Nephron (organoid): Measurements from ENCODE around the gene HSF2.
A peak's percentile ranks its signal among the peaks of the same experiment; 100 is the strongest.

Experiments used
- H3K27ac Mint-ChIP-seq, 3 experiments: 2 replicates each; pipeline ENCODE4 v1.8.0; 2020; ENCODE audit warnings: mixed read lengths in 3 of 3, mild to moderate bottlenecking in 2 of 3, moderate library complexity in 1 of 3
- H3K27me3 Mint-ChIP-seq: 2 replicates; pipeline ENCODE4 v1.8.0; 2021; ENCODE audit warnings: low read depth, mild to moderate bottlenecking, moderate library complexity, mixed read lengths
- H3K36me3 Mint-ChIP-seq: 2 replicates; pipeline ENCODE4 v1.8.0; 2020; ENCODE audit warnings: low read depth, mixed read lengths
- H3K4me1 Mint-ChIP-seq: 2 replicates; pipeline ENCODE4 v1.8.0; 2020; ENCODE audit warnings: mixed read lengths
- H3K4me3 Mint-ChIP-seq, 3 experiments: 2 replicates each; pipeline ENCODE4 v1.8.0; 2020; ENCODE audit warnings: mild to moderate bottlenecking in 3 of 3, mixed read lengths in 3 of 3, moderate library complexity in 2 of 3
- H3K9me3 Mint-ChIP-seq: 2 replicates; pipeline ENCODE4 v1.8.0; 2020; ENCODE audit warnings: mixed read lengths
- TF ChIP-seq, protein P1 (sequence below), 3 experiments: fragments of 200-600 bp; sonication (generic); IDR thresholded peaks; one replicate each; pipeline ENCODE4 v1.5.0; 2021; ENCODE audit warnings: antibody characterized with exemption in 3 of 3; ENCODE audit not compliant: unreplicated experiment in 3 of 3

Gene HSF2, protein sequence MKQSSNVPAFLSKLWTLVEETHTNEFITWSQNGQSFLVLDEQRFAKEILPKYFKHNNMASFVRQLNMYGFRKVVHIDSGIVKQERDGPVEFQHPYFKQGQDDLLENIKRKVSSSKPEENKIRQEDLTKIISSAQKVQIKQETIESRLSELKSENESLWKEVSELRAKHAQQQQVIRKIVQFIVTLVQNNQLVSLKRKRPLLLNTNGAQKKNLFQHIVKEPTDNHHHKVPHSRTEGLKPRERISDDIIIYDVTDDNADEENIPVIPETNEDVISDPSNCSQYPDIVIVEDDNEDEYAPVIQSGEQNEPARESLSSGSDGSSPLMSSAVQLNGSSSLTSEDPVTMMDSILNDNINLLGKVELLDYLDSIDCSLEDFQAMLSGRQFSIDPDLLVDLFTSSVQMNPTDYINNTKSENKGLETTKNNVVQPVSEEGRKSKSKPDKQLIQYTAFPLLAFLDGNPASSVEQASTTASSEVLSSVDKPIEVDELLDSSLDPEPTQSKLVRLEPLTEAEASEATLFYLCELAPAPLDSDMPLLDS

DNA sequence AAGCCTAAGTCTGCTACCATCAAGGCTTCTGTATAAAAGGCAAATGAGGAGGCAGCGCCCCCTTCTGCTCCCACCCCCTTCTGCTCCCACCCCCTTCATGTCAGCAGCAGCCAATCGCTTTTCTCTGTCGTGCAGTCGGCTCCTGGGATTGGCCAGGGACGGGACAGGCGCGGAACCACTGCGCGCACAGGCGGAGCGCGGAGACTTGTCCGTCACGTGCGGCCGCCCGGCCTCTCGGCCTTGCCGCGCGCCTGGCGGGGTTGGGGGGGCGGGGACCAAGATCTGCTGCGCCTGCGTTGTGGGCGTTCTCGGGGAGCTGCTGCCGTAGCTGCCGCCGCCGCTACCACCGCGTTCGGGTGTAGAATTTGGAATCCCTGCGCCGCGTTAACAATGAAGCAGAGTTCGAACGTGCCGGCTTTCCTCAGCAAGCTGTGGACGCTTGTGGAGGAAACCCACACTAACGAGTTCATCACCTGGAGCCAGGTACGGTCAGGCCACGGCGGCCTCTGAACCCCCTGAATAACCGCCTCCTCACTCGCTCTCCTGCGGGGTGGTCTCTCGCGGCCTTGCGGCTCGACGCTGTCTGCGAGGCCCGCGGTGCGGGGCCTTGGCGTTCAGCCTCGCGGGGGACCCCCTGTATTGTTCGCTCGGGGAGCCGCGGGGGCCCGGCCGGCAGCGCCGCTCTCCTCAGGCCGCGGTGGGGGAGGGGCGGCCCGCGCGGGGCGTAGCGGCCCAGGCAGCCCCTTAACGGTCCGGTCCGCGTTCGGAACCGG lies at the start of gene HSF2:
Gene HSF2, plus strand, starts transcription at position 305 of the 773 bp plus-strand sequence. Its CDS starts 86 bp downstream, at position 391.
- H3K27me3 Mint-ChIP-seq: no peaks in the 10 kb centered on the region
- H3K4me3 Mint-ChIP-seq: peak within 1 kb of the TSS; percentile 97 to 100 (median 99)
- H3K4me1 Mint-ChIP-seq: peaks cover 23% of the 10 kb centered on the region
- H3K9me3 Mint-ChIP-seq: no peaks in the 10 kb centered on the region
- TF ChIP-seq, protein P1, sequence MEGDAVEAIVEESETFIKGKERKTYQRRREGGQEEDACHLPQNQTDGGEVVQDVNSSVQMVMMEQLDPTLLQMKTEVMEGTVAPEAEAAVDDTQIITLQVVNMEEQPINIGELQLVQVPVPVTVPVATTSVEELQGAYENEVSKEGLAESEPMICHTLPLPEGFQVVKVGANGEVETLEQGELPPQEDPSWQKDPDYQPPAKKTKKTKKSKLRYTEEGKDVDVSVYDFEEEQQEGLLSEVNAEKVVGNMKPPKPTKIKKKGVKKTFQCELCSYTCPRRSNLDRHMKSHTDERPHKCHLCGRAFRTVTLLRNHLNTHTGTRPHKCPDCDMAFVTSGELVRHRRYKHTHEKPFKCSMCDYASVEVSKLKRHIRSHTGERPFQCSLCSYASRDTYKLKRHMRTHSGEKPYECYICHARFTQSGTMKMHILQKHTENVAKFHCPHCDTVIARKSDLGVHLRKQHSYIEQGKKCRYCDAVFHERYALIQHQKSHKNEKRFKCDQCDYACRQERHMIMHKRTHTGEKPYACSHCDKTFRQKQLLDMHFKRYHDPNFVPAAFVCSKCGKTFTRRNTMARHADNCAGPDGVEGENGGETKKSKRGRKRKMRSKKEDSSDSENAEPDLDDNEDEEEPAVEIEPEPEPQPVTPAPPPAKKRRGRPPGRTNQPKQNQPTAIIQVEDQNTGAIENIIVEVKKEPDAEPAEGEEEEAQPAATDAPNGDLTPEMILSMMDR (IDR thresholded peaks at IDR 0.05; ENCODE audit: unreplicated experiment in 3 of 3): no peak
- peak within 1 kb of the TSS; percentile 78 to 98 (median 98) for H3K27ac Mint-ChIP-seq
- peaks cover 10% of the 10 kb centered on the region for H3K36me3 Mint-ChIP-seq

DNA sequence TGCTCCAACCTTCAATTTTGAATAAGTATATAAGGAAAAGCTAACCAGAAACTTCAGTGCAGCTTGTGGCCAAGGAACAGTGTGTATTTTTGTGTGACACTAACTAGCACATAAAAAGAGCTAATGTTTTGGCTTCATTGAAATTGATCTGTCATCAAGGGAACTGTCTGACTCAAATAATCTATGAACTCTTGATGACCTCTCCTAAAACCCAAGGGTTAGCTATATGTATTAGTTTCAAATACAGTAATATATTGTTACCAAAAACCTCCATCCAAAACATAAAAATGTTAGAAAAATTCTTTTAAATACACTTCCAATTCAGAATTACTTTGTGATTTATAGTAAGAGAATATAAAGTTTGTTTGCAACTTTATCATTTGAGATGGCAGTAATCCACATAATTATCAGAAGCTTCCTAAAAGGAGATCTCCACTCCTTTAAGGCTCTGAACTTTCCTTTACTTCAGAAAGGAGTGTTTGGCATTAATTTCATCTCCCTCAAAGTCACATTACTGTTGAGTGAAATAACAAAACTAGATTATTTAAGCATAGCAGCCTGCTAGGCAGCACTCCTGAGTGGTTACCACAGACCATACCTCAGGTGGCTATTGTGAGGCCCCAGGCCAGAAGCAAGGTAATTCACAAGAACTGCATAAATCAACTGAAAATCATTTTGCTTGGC lies 46.3 kb upstream of the HSF2 start:
- H3K36me3 Mint-ChIP-seq: no peaks in the 10 kb centered on the region
- no peaks in the 10 kb centered on the region for H3K9me3 Mint-ChIP-seq
- peak overlapping the region; percentile 19 to 54 (median 53) for H3K27ac Mint-ChIP-seq
- no peak overlapping the region for H3K4me3 Mint-ChIP-seq
- H3K4me1 Mint-ChIP-seq: peaks cover 18% of the 10 kb centered on the region
- TF ChIP-seq, protein P1 (IDR thresholded peaks at IDR 0.05; ENCODE audit: unreplicated experiment in 3 of 3): no peak
- peaks cover 3% of the 10 kb centered on the region for H3K27me3 Mint-ChIP-seq

DNA sequence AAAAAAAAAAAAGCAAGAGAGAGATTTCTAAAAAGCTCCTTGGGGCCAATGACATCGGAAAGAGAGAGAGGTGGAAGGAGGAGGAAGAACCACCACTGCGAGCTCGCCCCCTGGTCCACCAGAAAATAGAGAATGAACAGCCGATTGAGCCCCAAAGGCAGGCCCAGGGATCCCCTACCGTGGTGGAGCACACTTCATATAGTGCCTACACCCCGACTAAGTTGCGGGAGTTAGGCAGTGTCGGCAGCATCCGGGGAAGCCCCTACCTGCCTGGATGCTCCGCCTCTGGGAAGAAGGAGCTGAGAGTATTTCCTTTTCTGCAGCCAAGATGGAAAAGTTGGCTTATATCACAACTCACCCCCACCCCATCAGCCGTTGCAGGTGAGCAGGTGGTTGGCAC lies 38.6 kb upstream of the HSF2 start:
- Mint-ChIP-seq H3K9me3 (no peaks in the 10 kb centered on the region), H3K27me3 (peaks cover 9% of the 10 kb centered on the region), H3K27ac (no peak overlapping the region), H3K4me1 (peaks cover 7% of the 10 kb centered on the region), H3K36me3 (no peaks in the 10 kb centered on the region), H3K4me3 (no peak overlapping the region)
- TF ChIP-seq, protein P1 (IDR thresholded peaks at IDR 0.05; ENCODE audit: unreplicated experiment in 3 of 3): no peak

DNA sequence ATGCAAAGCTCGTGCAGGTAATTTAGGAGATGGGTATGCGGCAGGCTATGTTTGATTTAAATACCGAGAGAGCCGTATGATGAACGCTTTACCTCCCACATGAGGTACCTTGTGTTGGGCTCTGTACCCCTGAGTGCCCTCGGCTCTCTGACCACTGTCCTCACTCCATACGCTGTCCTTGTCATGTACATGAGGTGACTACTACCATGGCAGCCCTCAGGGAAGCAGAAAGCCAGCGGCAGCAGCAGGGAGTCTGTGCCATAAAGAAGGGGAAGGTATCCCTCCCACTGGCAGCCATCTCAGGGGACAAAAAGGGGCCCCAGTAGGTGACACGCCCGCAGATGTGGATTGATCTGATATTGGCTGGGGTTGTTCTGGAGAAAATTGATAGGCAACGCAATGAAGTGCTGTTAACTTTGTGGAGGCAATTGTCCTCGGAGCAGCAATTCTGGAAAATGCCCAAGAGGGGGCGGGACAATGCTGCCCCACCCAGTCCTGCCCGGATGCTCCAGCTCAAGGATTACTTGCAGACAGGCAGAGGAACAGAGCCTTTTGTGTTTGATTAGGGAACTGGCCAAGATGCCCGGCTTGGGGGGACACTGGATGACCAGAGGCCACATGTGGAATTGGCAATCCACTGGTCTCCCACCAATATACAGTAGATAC lies 38.0 kb upstream of the HSF2 start:
- Mint-ChIP-seq H3K27me3 (peaks cover 9% of the 10 kb centered on the region), H3K4me1 (peaks cover 7% of the 10 kb centered on the region), H3K4me3 (no peak overlapping the region), H3K27ac (no peak overlapping the region), H3K36me3 (no peaks in the 10 kb centered on the region), H3K9me3 (no peaks in the 10 kb centered on the region)
- TF ChIP-seq, protein P1 (IDR thresholded peaks at IDR 0.05; ENCODE audit: unreplicated experiment in 3 of 3): no peak

DNA sequence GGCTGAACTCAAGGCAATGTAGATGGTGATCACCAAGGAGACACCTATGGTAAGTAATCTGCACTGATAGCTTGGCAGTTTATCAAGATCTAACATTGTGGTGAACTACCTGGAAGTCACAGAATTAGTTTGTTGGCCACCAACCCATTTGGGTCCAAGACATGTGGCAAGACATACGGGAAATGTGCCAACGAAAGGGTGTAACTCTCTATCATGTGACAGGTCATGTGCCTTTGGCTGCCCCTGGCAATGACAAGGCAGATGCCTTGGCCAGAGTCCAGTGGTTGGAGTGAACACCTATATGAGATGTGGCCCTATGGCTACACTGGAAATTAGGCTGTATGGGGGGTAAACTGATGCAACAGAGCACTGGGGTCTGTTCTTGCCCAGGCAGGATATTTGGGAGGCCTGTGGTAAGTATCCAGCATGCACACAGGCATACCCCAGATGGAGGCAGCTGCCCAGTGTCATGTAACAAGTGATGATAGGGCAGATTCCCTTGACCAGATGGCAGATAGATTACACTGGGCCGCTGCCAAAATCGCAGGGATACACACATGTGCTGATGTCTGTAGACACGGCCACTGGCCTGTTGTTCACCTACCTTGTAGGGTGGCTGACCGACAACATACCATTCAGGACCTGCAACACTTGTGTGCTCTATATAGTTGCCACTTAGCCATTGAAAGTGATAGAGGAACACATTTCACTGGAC lies 35.5 kb upstream of the HSF2 start:
- no peaks in the 10 kb centered on the region for H3K9me3 Mint-ChIP-seq
- H3K36me3 Mint-ChIP-seq: no peaks in the 10 kb centered on the region
- TF ChIP-seq, protein P1 (IDR thresholded peaks at IDR 0.05; ENCODE audit: unreplicated experiment in 3 of 3): no peak
- H3K4me3 Mint-ChIP-seq: no peak overlapping the region
- peaks cover 7% of the 10 kb centered on the region for H3K4me1 Mint-ChIP-seq
- no peak overlapping the region for H3K27ac Mint-ChIP-seq
- peaks cover 5% of the 10 kb centered on the region for H3K27me3 Mint-ChIP-seq
